Measurements from ENCODE around the gene UTP20. TPM values are rescaled to one million over a fixed set of nuclear protein-coding genes. Genes with fewer than 3 reads are reported as not detected.

Gene UTP20
- total RNA-seq, 4 donors from 2014 or later = 11.2 to 18.8 (median 12.4) TPM

GRCh38 chr12:101322480-101322879 lies 42.6 kb downstream of the UTP20 start:
- TF ChIP-seq CTCF (IDR thresholded peaks at IDR 0.05) (no peak), POLR2AphosphoS5 (IDR thresholded peaks at IDR 0.05) (no peak), EP300 (IDR thresholded peaks at IDR 0.05) (no peak), POLR2A (IDR thresholded peaks at IDR 0.05) (no peak)
- H3K36me3 ChIP-seq = peaks cover 61% of the 10 kb centered on the region
- no peaks in the 10 kb centered on the region for H3K4me1 ChIP-seq
- no peak for DNase-seq (ENCODE audit: low spot score in 2 of 2)
- no peak overlapping the region for H3K27ac ChIP-seq
- H3K4me3 ChIP-seq = no peak overlapping the region
- H3K27me3 ChIP-seq = no peaks in the 10 kb centered on the region
- H3K9me3 ChIP-seq = no peaks in the 10 kb centered on the region

GRCh38 chr12:101323255-101323654 lies 43.4 kb downstream of the UTP20 start:
- Histone ChIP-seq H3K4me3 (no peak overlapping the region), H3K36me3 (peaks cover 61% of the 10 kb centered on the region), H3K4me1 (no peaks in the 10 kb centered on the region), H3K27ac (no peak overlapping the region), H3K27me3 (no peaks in the 10 kb centered on the region), H3K9me3 (no peaks in the 10 kb centered on the region)
- TF ChIP-seq POLR2A (IDR thresholded peaks at IDR 0.05) (no peak), CTCF (IDR thresholded peaks at IDR 0.05) (no peak), EP300 (IDR thresholded peaks at IDR 0.05) (no peak), POLR2AphosphoS5 (IDR thresholded peaks at IDR 0.05) (no peak)
- 98% methylated on average over 1 of the region's 1 CpG for WGBS
- DNase-seq (ENCODE audit: low spot score in 2 of 2) = no peak

GRCh38 chr12:101325590-101325989 lies 45.7 kb downstream of the UTP20 start:
- Histone ChIP-seq H3K27me3 (no peaks in the 10 kb centered on the region), H3K4me3 (no peak overlapping the region), H3K27ac (no peak overlapping the region), H3K4me1 (no peaks in the 10 kb centered on the region), H3K9me3 (no peaks in the 10 kb centered on the region), H3K36me3 (peaks cover 64% of the 10 kb centered on the region)
- no peak for TF ChIP-seq POLR2A (IDR thresholded peaks at IDR 0.05)
- TF ChIP-seq EP300 (IDR thresholded peaks at IDR 0.05) = no peak
- TF ChIP-seq CTCF (IDR thresholded peaks at IDR 0.05) = no peak
- no peak for TF ChIP-seq POLR2AphosphoS5 (IDR thresholded peaks at IDR 0.05)
- DNase-seq (ENCODE audit: low spot score in 2 of 2) = no peak
- WGBS = 93% methylated on average over 3 of the region's 3 CpGs

GRCh38 chr12:101327051-101327450 lies 47.1 kb downstream of the UTP20 start:
- H3K36me3 ChIP-seq = peaks cover 64% of the 10 kb centered on the region
- WGBS = 89% methylated on average over 8 of the region's 8 CpGs
- TF ChIP-seq CTCF (IDR thresholded peaks at IDR 0.05) (no peak), EP300 (IDR thresholded peaks at IDR 0.05) (no peak), POLR2A (IDR thresholded peaks at IDR 0.05) (no peak), POLR2AphosphoS5 (IDR thresholded peaks at IDR 0.05) (no peak)

GRCh38 chr12:101327546-101327945 lies 47.6 kb downstream of the UTP20 start:
- peaks cover 67% of the 10 kb centered on the region for H3K36me3 ChIP-seq
- WGBS = 83% methylated on average over 2 of the region's 2 CpGs

More at GRCh38 chr12:101327051-101327450, 47.1 kb downstream of the UTP20 start:
- H3K27ac ChIP-seq = no peak overlapping the region
- H3K4me3 ChIP-seq = no peak overlapping the region
- H3K27me3 ChIP-seq = no peaks in the 10 kb centered on the region
- no peaks in the 10 kb centered on the region for H3K9me3 ChIP-seq
- H3K4me1 ChIP-seq = no peaks in the 10 kb centered on the region
- DNase-seq (ENCODE audit: low spot score in 2 of 2) = no peak

More at GRCh38 chr12:101327546-101327945, 47.6 kb downstream of the UTP20 start:
- TF ChIP-seq CTCF (IDR thresholded peaks at IDR 0.05) (no peak), POLR2AphosphoS5 (IDR thresholded peaks at IDR 0.05) (no peak), EP300 (IDR thresholded peaks at IDR 0.05) (no peak), POLR2A (IDR thresholded peaks at IDR 0.05) (no peak)
- no peaks in the 10 kb centered on the region for H3K27me3 ChIP-seq
- no peaks in the 10 kb centered on the region for H3K9me3 ChIP-seq
- no peaks in the 10 kb centered on the region for H3K4me1 ChIP-seq
- no peak for DNase-seq (ENCODE audit: low spot score in 2 of 2)
- no peak overlapping the region for H3K27ac ChIP-seq
- no peak overlapping the region for H3K4me3 ChIP-seq
